ENCODE measurements around the gene CRLF1. TPM values are rescaled to one million over a fixed set of nuclear protein-coding genes. Genes with fewer than 3 reads are reported as not detected.
"Not testable (repeated sequence)": the region's sequence is repeated elsewhere in the genome, so short reads cannot be mapped to it uniquely, and the experiment has no call there.

Gene CRLF1
- total RNA-seq, 1 donor from 2014 or later, result 35.7 TPM

DNA sequence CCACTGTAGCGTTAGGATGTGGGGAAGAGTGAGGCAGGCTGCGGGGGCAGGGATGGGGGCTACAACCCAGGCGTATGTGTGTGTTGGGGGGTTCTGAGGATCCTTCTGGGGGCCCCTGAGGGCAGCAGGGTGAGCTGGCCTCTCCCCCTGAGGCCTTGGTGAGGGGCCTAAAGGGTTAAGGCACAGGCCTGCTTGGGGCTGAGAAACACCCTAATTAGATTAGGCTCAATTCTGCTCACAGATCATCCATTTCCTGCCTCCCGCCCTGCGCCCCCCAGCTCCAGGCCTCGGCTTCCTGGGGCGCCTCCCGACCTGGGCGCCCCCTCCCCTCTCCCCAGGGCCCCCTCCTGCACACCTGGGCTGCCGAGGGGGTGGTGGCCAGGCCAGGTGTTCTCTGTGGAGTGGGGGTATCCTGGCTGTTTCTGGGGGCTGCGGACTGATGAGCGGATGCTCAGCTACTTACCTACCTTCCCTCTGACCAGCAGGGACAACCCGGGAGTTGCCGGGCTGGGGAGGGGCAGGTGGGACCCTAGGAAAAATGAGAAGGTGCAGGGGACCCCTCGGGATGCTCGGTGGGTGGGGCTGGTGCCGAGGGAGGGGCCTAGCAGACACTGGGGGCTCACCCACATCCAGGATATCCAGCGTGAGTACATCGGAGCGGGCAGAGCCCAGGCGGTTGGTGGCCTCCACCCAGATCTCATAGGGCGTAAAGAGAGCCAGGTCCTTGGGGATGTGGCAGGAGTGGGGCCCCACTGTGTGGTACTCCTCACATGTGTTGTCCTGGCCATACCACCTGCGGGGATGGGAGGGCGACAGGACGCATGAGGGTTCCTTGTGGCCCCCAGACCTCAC lies 8.6 kb downstream of the CRLF1 start:
- intact Hi-C loops (cut with DNase I), result no loop called here
- DNase-seq (ENCODE audit: missing footprints), result no peak
- no peak for ATAC-seq

DNA sequence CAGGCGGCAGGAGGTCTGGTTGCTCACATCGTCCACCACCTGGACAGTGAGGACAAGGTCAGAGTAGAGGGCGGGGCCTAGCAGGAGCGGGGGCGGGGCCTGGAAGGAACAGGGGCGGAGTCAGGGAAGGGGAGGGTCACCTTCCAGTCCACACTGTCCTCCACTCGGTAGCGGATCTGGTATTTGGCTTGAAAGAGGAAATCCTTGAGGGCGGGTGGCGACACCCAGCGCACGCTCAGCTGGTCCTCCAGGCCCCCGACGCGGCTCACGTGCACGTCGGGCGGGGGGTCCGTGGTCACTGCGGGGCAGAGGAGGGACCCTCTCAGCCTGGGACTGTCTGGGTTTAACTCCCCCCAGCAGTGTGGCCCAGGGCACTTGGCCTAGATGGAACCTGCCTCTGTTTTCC lies 9.8 kb downstream of the CRLF1 start:
- intact Hi-C loops (cut with DNase I), result no loop called here
- peak; percentile 73 for DNase-seq (ENCODE audit: missing footprints)
- ATAC-seq, result peak; percentile 24

DNA sequence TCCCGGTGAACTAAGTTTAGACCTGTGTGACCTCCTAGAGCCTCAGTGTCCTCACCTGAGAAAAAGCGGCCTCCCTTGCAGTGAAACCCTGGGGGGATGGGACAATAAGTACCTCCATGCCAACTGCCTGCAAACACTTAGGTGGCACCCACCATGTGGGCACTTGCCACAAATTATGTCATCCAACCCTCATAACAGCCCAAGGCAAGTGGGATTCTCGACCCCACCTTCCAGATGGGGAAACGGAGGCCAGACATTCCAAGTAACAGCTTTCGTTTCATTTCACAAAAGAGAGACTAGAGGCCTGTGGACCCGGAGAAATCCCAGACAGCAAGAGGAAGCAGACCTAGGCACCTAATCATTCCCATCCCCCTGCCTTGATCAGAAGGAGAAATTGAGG lies 11.1 kb downstream of the CRLF1 start:
- intact Hi-C loops (cut with DNase I), result loop anchor here (2.0 kb wide), 1 partner anchor 251 kb away; no protein-coding TSS in a partner anchor
- DNase-seq (ENCODE audit: missing footprints) (no peak), ATAC-seq (no peak)

DNA sequence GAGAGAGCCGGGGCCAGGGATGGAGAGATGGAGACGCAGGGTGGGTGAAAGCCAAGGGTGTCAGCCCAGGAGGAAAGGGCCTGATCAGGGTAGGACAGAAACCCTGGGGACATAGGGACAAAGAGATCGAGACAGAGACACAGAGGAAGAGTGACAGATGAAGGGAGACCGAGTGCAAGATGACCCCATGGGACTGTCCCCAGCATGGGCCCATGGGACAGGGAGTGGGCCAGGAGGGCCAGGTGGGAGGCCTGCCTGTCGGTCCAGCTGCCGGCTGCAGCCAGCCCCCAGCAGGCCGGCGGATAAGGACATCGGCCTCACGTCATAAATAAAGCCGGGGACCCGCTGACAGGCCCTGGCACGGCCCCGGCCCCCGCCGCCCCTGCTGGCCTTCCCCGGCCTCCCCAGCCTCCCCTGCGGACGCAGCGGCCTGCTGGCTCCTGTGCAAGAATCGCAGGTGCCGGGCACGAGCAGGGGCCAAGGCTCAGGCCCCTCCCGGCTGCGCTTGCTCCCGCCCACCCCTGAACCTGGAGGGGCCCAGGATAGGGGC lies 11.7 kb downstream of the CRLF1 start:
- DNase-seq (ENCODE audit: missing footprints) (peak; percentile 66), ATAC-seq (peak; percentile 32)
- intact Hi-C loops (cut with DNase I), result loop anchor here (2.0 to 5.0 kb wide), 2 partner anchors 77 to 252 kb away; no protein-coding TSS in a partner anchor

DNA sequence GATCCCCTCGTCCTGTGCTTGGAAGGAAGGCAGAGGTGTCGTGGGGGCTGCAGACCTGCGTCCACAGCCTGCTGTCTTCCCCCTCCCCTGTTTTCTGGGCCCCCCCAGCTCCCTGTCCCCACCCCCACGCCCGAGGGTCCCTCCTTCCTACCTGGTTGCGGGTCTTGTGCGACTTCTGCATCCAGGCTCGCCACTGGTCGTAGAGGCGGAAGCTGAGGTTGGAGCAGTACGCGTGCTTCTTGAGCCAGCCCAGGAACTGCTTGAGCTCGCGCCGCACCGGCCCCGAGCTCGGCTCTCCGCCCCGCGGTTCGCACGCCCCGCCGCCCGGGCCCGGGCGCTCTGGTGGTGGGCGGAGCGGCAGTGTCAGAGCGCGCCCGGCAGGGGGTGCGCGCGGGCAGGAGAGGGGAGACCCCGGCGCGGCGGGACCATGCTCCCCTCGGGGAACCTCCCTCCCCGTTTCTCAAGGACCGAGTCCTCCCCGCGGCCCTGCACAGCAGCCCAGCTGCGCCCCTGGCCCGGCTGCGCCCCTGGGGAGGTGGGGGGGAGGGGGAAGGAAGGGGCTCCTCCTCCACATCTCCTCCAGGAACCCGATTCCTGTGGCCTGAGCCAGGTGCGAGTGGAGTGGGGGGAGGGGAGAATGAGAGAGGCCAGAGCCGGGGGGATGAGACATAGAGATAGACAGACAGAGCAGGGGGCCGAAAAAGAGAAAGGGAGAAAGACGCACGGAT lies 12.3 kb downstream of the CRLF1 start:
- peak; percentile 87 for DNase-seq (ENCODE audit: missing footprints)
- intact Hi-C loops (cut with DNase I), result loop anchor here (2.0 to 5.0 kb wide), 2 partner anchors 78 to 253 kb away; no protein-coding TSS in a partner anchor
- peak; percentile 75 for ATAC-seq

DNA sequence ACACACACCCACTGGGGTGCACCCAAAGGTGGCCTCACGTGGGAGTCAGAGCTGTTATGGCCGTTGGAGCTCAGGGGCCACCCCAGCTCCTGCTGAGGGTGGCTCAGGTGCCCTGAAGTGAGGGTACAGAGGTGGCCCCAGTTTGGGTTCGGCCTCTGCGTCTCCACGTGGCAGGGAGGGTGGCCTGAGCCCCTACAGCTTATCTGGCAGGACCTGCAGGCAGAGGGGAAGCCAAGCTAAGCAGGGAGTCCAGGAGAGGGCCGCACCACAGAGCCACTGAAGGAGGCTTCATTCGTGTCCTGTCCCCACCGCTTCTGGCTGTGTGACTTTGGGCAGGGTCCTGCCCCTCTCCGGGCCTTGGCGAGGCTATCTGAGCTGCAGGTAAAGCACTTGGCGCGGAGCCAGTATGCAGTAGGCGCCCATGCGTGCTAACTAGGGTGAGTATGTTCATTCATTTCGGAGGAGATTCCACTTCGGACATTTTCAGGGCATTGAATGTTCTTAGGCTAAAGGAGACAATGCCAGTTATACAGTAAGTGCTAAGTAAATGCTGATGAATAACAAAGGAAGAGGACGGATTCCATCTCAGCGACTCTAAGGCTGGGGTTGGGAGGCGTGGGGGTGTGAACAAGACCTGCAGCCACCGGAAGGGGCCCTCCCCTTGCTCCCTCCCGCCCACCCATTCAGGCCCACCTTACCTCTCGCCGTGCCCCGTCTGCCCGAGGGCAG lies 13.1 kb downstream of the CRLF1 start:
- no peak for ATAC-seq
- peak; percentile 69 for DNase-seq (ENCODE audit: missing footprints)
- intact Hi-C loops (cut with DNase I), result loop anchor here (2.0 to 5.0 kb wide), 2 partner anchors 79 to 253 kb away; no protein-coding TSS in a partner anchor

DNA sequence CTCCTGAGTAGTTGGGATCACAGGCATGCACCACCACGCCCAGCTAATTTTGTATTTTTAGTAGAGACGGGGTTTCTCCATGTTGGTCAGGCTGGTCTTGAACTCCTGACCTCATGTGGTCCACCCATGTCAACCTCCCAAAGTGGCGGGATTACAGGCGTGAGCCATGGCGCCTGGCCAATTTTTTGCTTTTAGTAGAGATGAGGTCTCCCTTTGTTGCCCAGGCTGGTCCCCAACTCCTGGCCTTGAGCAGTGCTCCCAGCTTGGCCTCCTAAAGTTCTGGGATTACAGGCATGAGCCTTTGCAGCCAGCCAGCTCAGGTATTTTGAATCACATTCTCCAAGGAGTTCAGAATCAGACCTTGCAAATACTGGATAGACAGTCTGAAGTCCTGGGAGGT lies 13.9 kb downstream of the CRLF1 start:
- DNase-seq (ENCODE audit: missing footprints); ATAC-seq: not testable (repeated sequence)
- intact Hi-C loops (cut with DNase I), result loop anchor here (5.0 kb wide), 1 partner anchor 80 kb away; no protein-coding TSS in a partner anchor

DNA sequence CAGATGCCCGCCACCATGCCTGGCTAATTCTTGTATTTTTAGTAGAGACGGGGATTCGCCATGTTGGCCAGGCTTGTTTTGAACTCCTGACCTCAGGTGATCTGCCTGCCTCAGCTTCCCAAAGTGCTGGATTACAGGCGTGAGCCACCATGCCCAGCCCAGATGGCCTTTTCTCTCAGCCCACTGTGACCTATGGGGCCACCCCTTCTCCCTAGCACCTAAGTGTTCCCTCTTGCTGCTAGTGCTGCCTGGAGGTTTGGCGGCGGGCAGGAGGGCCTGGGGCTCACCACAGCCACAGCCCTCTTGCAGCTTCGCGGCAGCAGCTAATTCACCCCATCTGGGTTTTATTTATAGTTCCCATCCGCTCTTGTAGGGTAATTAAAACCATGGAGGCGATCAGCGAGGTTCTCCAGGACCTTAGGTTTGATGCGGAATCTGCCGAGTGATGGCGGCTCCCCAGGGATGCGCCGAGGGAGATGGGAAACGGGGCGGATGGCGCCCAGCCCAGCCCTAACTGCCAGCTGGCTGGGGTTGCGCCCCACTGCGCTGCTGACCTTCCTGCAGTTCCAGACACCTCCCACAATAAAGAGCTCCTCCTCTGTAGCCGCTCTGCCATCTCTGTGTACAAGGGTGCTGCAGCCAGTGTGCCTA lies 14.7 kb downstream of the CRLF1 start:
- intact Hi-C loops (cut with DNase I), result loop anchor here (5.0 kb wide), 1 partner anchor 80 kb away; no protein-coding TSS in a partner anchor
- ATAC-seq (no peak), DNase-seq (ENCODE audit: missing footprints) (no peak)

DNA sequence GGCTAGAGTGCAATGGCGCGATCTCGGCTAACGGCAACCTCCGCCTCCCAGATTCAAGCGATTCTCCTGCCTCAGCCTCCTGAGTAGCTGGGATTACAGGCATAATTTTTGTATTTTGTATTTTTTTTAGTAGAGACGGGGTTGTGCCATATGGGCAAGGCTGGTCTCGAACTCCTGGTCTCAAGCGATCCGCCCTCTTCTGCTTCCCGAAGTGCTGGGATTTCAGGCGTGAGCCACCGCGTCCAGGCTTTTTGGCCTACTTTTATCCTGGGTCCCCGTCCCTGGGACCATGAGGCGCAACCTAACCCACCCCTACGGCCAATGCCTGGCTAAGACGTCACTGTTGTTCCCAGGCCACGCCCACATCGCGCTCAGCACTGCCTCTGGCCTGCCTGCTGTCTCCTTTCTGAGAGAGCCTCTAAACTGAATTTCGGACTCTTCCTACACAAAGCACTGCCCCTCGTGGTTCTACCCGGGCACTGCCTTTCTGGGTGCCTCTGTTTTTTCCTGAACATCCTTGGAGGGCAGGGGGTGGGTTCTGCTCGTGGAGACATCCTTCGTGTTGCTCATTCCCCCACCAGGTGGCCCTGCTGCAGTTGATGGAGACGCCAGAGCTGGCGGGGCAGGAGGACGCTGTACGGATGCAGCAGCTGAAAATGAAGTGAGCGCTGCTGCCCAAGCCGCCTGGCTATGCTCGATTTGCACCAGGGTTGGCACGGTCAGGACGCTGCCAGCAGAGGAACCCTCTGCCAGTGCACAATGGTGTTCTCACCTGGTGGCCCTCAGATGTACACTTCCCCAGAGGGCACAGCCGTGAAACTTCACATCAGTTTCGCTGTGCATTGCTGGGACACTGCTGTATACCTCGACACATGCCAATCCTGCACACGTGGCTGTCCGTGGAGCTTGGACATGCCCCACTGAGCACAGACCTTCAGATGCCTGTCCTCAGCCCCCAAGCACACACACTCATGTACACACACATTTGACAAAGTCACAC lies 16.0 kb downstream of the CRLF1 start:
- intact Hi-C loops (cut with DNase I), result loop anchor here (5.0 kb wide), 1 partner anchor 82 kb away; no protein-coding TSS in a partner anchor
- no peak for DNase-seq (ENCODE audit: missing footprints)
- ATAC-seq, result no peak

DNA sequence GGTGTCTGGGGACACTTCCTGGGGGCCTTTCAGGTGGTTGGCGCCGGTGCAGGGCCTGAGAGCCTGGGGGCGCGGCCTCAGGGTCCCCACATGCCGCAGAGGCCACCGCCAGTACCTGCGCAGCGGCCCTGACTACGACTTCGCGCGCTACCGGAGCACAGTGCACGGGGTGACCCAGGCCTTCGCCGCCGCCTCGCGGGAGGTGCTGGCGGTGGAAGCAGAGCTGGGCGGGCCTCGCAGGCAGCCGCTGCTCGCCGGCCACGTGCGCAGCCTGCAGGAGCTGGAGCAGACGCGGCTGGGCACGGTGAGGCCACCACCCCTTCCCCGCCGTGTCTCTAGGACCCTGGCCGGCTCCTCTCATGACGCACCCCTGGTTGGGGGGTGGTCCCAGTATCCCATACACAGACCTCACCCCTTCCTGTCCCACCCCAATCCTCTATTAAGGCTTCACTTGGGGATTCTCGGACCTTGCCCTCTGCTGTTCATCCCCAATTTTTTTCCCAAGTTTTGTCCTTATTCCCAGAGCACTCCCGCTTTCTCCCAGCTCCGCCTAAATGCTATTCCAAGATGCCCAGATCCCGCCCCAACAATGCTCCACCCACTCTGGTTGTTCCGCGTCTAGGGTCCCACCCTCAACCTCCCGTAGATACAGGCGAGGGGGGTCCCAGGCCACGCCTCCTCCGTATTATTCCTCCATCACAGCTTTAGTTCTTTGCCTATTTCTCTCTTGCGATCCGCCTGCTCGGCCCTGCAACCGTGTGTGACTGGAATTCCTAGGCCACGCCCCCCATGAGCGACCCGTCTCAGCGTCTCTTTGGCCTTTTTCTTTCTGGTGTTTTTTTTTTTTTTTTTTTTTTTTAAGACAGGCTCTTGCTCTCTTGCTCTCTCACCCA lies 17.0 kb downstream of the CRLF1 start:
- intact Hi-C loops (cut with DNase I), result loop anchor here (5.0 kb wide), 1 partner anchor 83 kb away; no protein-coding TSS in a partner anchor
- ATAC-seq, result peak; percentile 59
- DNase-seq (ENCODE audit: missing footprints), result peak; percentile 87

DNA sequence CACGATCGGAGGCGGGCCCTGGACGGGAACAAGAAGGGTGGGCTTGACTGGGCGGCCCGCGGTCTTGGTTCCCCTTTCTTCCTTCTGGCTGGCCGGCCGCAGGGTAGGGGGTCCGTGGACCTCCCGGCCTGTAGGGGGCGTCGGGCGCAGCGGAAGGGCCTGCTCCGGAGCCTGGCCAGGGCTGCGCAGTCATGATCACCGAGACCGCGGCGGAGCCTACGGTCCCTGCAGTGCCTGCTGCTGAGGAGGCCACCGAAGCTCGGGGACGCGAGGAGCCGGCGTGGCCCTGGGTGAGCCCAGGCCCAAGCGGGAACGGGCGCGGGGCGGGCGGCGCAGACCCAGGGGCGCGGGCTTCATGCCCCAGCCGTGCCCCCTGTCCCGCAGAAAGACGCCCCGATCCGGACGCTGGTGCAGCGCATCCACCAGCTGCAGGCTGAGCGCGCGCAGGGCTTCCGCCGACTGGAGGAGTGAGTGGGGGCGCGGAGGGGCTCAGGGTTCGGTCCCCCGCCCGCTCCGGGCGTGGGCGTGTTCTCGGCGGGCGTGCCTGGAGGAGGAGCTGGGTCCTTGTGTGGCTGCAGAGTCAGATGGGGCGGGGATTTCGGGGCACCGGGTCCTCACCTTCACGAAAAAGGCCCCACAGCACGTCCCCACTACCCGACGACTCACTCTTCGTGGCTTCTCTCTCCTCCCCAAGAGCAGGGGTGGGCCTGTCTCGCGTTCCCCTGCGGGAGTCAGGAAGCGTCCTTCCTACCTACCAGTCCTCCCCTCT lies 17.8 kb downstream of the CRLF1 start, which contains the start of gene REX1BD:
TSS of gene REX1BD (plus strand) at position 188 of the 769 bp plus-strand sequence. CDS start at position 192, 4 bp downstream.
- intact Hi-C loops (cut with DNase I), result no loop called here
- peak; percentile 95 for DNase-seq (ENCODE audit: missing footprints)
- ATAC-seq, result peak; percentile 93

DNA sequence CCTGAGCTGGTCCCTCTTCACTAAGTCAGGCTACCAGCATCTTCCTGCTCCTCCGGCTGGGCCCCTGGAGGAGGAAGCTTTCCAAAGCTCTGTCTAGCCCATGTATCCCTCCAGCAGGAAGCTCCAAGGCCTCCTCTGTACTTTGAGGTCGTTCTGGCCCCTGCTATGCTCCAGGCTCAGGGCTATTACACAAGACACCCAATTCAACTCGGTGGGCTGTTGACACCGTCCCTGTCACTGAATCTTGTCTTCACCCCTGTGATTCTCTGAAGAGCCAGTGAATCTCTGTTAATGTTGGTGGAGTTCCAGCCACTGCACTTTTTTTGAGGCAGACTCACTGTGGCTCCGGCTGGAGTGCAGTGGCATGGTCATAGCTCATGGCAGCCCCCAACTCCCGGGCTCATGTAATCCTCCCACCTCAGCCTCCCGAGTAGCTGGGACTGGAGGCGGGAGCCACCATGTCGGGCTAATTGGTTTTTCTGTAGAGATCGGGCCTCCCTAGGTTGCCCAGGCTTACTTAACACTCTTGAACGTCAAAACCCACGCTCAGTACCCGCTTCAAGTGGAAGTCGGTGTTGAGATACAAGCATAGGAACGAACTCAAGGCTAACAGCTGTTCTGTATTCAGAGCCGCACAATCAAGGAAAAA lies 18.5 kb downstream of the CRLF1 start:
- intact Hi-C loops (cut with DNase I), result no loop called here
- DNase-seq (ENCODE audit: missing footprints) (no peak), ATAC-seq (peak; percentile 1)

DNA sequence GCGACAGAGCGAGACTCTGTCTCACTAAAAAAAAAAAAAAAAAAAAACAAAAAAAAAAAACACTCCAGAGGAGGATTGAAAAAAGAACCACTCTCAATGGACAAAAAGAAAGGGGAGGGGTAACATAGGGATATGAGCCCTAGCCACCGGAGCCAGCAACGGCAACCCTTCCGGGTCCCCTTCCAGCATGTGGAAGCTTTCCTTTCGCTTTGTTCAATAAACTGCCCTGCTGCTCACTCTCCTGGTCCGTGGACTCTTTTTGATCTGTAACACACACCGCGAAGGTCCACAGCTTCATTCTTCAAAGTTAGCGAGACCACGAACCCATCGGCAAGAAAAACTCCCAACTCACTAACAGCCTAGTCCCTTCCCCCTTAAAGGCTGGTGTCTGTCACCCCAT lies 19.0 kb downstream of the CRLF1 start:
- intact Hi-C loops (cut with DNase I), result no loop called here
- DNase-seq (ENCODE audit: missing footprints) (no peak), ATAC-seq (no peak)

DNA sequence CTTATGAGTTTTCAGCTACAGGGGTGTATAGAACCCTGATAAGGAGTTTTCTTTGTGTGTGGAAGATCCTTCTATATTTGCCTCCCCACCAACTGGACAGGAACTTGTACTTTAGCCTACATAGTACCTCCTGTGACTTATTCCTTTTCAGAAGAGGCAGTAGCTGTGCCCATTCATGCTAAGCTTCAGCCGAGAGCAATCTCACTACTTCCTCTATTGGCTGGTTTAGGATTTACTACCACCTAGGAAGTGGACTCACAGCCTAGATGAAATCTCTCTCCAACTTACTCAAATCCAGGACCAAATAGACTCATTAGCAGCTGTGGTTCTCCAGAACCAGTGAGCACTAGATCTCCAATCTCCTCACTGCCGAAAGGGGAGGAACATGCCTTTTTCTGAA lies 20.3 kb downstream of the CRLF1 start:
- intact Hi-C loops (cut with DNase I), result no loop called here
- no peak for DNase-seq (ENCODE audit: missing footprints)
- no peak for ATAC-seq

DNA sequence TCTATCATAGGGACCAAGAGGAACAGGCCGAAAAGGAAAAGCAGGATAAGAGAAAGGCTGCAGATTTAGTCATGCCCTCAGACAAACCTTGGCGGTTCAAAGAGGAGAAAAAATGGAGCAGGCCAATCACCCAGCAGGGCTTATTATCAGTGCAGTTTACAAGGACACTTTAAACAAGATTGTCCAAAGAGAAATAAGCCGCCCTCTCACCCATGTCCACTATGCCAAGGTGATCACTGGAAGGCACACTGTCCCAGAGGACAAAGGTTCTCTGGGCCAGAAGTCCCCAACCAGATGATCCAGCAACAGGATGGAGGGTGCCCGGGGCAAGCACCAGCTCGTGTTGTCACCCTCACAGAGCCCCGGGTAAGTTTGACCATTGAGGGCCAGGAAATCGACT lies 26.3 kb downstream of the CRLF1 start:
- ATAC-seq, result no peak
- DNase-seq (ENCODE audit: missing footprints), result no peak
- intact Hi-C loops (cut with DNase I), result no loop called here

Measured in Right ventricle myocardium inferior (tissue), 1 donor.